ENCODE data around the gene EVI5.

DNA sequence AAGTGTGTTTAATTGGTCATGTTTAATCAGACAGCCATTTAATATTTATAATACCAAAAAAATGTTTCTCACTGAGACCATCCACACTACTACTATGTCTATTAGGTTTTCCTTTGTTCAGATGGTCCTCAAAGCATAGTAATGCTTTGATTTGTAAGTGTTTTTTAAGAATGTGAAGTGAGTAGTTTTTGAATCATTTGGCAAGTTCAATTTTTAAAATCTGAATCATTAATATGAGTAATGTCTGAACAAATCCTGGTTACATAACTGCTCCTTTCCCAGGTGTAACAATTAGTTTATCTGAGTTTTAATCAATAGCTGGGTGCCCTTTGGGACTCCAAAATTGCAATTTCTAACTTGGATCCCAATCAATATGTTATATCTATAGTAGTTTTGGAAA lies 23.5 kb upstream of the EVI5 start:
- TF ChIP-seq, protein P1, sequence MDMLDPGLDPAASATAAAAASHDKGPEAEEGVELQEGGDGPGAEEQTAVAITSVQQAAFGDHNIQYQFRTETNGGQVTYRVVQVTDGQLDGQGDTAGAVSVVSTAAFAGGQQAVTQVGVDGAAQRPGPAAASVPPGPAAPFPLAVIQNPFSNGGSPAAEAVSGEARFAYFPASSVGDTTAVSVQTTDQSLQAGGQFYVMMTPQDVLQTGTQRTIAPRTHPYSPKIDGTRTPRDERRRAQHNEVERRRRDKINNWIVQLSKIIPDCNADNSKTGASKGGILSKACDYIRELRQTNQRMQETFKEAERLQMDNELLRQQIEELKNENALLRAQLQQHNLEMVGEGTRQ (IDR thresholded peaks at IDR 0.05): no peak
- TF ChIP-seq CTCF (IDR thresholded peaks at IDR 0.05): no peak
- TF ChIP-seq POLR2A (IDR thresholded peaks at IDR 0.05; ENCODE audit: low read length): no peak
- TF ChIP-seq EP300 (IDR thresholded peaks at IDR 0.05): no peak
- TF ChIP-seq MYC (IDR thresholded peaks at IDR 0.05; ENCODE audit: borderline replicate concordance, low read length): no peak
- TF ChIP-seq JUNB (IDR thresholded peaks at IDR 0.05): no peak
- TF ChIP-seq REST (IDR thresholded peaks at IDR 0.05): no peak
- TF ChIP-seq SMC3 (IDR thresholded peaks at IDR 0.05): no peak
- TF ChIP-seq RNF2 (IDR thresholded peaks at IDR 0.05; ENCODE audit: borderline replicate concordance, low read depth): no peak
- no peak for TF ChIP-seq CHD4 (IDR thresholded peaks at IDR 0.05; ENCODE audit: borderline replicate concordance)
- TF ChIP-seq, protein P2, sequence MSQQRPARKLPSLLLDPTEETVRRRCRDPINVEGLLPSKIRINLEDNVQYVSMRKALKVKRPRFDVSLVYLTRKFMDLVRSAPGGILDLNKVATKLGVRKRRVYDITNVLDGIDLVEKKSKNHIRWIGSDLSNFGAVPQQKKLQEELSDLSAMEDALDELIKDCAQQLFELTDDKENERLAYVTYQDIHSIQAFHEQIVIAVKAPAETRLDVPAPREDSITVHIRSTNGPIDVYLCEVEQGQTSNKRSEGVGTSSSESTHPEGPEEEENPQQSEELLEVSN (IDR thresholded peaks at IDR 0.05; ENCODE audit: borderline replicate concordance, low read depth): no peak
- no peak for TF ChIP-seq RAD21 (conservative IDR thresholded peaks at IDR 0.05 in 1 of 2, IDR thresholded peaks at IDR 0.05 in 1 of 2)
- TF ChIP-seq MAZ (IDR thresholded peaks at IDR 0.05; ENCODE audit: borderline replicate concordance, low read depth, low read length): no peak
- TF ChIP-seq, protein P3, sequence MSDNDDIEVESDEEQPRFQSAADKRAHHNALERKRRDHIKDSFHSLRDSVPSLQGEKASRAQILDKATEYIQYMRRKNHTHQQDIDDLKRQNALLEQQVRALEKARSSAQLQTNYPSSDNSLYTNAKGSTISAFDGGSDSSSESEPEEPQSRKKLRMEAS (IDR thresholded peaks at IDR 0.05): no peak
